HG03108 (cell line): ENCODE data around the gene CASKIN1.
A peak's percentile ranks its signal among the peaks of the same experiment; 100 is the strongest.

Experiments used
- ATAC-seq: cut with Tn5 transposase; IDR thresholded peaks from one replicate; pipeline ENCODE4 v1.9.1; 2021; ENCODE audit warnings: moderate library complexity; ENCODE audit not compliant: unreplicated experiment

Gene CASKIN1

DNA sequence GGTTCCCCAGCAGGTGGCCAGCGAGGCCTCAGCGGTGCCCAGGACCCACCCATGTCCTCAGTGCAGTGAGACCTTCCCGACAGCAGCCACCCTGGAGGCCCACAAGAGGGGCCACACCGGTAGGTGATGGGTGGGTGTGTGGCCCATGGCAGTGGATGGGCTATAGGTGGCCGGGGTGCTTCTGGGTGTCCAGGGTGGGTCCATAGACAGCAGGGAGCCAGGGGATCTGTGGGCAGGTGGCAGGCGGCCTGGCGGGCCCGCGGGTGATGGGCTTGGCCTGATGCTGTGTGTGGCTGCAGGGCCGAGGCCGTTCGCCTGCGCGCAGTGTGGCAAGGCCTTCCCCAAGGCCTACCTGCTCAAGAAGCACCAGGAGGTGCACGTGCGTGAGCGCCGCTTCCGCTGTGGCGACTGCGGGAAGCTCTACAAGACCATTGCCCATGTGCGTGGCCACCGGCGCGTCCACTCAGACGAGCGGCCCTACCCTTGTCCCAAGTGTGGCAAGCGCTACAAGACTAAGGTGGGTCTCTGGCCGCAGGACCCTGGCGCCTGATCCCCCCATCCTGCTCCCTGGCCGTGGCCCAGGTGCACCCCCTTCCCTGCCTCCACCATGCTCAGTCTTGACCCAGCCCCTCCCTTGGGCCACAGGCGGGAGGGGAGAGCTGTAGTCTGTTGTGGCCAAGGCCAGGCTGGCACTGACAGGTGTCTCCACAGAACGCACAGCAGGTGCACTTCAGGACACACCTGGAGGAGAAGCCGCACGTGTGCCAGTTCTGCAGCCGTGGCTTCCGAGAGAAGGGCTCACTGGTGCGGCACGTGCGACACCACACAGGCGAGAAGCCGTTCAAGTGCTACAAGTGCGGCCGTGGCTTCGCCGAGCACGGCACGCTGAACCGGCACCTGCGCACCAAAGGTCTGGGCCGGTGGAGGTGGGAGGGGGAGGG is 37.7 kb upstream of the CASKIN1 start:
- no peak for ATAC-seq

DNA sequence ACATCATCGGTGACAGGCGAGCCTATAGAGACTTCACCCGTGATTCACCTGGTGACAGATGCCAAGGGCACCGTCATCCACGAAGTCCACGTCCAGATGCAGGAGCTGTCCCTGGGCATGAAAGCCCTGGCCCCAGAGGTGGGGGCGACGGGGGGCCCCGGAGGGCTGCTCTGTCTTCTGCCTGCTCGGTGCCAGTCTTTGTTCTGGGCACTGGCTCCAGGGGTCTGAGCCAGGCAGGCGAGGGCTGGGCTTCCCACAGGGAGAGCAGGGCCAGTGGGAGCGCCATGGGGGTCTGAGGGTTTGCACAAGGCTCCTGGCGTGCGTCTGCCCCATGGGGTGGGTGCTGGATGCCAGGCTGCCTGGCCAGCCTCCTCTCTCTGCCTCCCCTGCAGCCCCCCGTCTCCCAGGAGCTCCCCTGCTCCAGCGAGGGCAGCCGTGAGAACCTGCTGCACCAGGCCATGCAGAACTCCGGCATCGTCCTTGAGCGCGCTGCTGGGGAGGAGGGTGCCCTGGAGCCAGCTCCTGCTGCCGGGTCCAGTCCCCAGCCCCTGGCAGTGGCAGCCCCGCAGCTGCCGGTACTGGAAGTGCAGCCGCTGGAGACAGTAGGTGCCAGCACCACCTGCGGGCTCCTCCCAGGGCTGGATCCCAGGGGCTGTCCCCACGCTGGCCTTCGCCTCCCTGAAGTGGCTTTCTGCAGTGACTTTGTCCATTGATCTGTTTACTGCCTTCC is 36.8 kb upstream of the CASKIN1 start:
- no peak for ATAC-seq

DNA sequence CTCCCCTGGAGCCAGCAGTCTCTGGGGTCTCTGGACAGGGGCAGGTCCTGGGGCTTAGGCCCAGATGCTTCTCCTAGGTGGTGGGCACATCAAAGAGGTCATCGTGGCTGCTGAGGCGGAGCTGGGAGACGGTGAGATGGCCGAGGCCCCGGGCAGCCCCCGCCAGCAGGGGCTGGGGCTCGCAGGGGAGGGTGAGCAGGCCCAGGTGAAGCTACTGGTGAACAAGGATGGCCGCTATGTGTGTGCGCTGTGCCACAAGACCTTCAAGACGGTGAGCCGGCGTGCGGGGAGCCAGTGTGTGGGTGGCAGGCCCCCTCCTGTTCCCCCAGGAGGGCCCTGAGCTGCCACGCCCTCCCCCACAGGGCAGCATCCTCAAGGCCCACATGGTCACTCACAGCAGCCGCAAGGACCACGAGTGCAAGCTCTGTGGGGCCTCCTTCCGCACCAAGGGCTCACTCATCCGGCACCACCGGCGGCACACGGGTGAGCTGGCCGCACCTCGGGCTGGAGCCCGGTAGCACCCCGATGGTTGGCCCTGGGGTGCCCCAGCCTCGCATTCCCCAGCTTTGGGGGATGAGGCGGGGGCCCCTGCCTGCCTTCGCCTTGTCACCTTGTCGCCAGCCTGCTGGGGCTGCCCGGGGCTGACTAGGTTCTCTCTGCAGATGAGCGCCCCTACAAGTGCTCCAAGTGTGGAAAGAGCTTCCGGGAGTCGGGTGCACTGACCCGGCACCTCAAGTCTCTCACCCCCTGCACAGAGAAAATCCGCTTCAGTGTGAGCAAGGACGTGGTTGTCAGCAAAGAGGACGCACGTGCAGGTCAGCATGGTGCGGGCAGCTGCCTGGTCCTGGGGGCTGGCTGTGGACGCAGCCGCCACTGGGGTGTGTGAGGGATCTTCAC is 35.9 kb upstream of the CASKIN1 start:
- no peak for ATAC-seq

DNA sequence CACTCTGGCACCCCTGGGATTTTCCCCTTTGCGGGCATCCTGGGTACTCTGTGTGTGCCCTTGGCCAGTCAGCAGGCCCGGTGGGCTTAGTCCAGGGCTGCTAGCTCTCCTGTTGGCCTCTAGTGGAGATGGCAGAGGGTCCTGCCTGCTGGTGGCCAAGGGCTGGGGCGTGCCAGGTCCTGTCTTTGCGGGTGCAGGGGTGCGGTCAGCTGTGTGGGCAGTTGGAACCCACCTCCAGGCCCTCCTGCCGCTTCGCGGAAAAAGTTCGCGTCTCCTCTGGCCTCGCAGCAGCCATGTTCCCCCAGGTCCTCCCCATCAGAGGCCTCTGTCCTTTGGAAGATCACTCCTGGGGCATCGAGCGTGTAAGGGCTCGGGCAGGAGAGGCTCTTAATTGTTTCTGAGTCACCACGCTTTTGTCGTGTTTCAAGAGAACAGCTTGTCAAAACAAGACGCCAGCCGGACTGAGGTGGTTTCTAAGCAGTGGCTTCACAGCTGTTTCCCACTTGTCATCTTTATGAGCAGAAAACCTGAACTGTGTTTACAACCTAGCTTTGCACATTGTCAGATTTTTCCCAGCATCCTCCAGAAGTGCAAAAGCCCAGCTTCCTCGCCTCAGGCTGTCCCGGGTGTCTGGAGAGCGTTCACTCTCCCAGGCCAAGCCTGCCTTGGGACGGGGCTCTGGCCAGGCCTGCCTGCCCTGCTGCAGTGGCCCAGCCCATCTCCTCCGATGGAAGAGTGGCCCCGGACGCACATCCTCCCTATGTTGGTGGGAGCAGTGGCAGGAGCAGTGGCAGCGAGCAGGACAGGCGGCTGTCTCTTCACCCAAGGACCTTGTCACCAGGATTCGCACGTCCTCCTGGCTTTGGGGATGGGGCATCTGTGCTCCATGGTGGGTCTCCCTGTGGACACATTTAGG is 34.9 kb upstream of the CASKIN1 start:
- no peak for ATAC-seq

DNA sequence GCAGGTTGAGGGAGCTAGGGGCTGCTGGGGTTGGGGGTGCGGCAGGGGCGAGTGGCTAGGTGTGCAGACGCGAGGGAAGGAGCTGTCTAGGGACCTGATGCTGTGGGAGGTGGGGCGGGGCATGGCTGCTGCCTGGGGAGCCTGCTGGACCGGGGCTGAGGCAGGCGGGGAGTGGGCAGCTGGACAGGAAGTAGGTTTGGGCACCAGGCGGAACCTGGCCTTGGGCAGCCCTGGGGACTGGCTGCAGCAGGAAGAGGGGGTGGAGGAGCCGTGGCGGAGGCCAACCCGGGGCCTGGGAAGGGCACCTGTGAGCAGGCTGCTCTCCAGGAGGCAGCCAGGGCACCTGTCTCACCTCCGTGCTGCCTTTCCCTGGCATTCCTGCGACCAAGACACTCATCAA is 34.0 kb upstream of the CASKIN1 start:
- no peak for ATAC-seq

DNA sequence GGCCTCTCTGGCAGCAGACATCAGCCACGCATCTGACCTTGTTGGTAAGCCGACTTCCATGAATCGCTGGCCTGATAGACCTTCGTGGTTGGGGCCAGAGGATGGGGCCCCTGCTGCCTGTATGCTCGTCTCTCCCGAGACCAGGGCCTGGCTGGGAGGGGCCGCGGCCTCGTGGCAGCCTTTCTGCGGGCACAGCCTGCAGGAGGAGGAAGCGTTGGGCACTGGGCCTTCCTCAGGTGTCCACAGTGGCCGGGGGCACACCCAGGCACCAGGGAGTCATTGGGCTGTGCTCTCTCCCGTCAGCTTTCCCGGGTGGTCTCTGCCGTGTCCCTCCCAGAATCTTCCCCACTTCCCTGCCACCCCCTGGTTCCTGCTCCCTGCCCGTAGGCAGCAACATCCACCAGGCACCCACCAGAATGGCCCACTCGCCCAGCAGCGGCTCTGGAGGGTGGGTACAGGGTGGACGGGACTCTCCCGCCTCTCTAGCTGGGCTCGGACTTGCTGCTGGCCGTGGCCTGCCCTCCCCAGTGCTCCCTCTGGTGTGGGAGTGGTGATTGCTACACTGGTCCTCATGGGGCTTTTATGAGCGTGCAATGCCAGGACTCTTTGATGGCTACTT is 33.3 kb upstream of the CASKIN1 start:
- no peak for ATAC-seq

DNA sequence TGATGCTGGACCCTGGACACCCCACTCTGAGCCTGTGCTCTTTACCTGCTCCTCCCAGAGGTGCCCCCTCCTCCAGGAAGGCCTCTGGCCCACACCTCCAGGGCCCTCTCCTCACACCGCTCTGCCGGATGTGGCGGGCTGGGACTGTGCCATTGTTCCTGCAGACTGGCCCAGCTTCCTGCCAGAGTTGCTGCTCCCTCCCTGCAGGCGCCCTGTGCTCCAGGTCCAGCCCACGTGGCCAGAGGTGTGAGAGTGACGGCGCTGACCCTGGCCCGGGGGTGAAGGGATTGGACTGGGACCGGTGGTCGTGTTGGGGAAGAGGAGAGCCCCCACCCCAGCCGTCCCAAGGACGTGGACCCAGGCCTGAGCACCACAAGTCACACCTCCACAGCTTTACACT is 32.7 kb upstream of the CASKIN1 start:
- no peak for ATAC-seq

DNA sequence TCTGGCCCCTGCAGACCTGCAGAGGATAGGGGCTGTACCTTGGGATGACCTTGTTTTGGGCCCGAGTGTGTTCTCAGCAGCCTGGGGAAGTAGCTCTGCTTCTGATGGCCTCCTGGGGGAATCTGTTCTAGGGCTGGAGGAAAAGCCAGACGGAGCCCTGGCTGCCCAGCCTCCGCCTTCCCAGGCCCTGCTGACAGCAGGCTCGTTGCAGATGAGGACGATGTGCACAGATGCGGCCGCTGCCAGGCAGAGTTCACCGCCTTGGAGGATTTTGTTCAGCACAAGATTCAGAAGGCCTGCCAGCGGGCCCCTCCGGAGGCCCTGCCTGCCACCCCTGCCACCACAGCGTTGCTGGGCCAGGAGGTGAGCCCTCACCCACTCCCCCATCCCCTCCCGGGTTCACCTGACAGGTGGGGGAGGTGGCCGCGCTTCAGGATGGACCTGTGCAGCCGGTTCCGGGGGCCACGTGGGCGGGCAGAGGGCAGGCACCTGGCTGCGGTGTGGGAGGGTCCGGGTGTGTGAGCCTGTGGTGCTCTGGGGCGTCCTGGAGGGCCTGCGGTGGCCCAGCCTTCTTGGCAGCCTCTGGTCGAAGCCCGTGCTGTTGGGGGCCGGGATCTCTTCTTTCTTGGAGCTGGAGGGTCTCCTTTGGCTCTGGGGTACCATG is 31.9 kb upstream of the CASKIN1 start:
- ATAC-seq, result no peak

DNA sequence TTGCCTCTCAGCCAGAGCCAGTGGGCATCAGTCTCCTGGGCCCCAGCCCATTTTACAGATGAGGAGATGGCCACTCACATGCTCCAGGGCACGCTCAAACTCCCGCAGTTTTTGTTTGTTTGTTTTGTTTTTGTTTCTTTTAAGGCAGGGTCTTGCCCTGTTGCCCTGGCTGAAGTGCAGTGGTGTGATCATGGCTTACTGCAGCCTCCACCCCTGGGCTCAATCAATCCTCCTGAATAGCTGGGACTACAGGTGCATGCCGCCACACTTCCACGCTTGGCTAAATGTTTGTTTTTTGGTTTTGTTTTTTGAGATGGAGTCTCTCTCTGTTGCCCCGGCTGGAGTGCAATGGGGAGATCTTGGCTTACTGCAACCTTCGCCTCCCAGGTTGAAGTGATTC is 30.5 kb upstream of the CASKIN1 start:
- ATAC-seq, result no peak

DNA sequence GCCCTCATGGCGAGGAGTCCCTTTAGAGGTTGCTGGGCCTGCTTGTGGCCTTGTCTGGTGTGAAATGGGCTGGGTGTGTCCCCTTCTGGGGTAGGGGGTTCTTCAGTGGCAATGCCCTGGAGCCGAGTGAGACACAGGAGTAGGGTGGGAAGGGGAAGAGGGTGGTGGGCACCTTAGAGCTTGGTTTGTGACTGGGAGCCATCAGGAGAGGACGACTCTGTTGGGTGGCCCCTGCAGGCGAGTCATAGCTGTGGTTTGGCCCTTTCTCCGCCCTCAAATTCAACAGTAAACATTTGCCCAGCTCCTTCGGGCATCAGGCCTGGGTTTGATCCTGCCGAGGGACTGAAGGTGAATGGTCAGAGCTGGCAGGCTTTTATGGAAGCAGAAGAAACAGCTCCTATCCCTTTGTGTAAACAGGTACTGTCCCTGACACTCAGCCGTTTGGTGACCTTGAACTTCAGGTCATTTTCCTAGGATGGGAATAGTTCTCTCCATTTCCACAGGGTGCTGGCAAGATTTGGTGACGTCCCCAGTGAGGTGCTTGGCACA is 29.9 kb upstream of the CASKIN1 start:
- no peak for ATAC-seq

DNA sequence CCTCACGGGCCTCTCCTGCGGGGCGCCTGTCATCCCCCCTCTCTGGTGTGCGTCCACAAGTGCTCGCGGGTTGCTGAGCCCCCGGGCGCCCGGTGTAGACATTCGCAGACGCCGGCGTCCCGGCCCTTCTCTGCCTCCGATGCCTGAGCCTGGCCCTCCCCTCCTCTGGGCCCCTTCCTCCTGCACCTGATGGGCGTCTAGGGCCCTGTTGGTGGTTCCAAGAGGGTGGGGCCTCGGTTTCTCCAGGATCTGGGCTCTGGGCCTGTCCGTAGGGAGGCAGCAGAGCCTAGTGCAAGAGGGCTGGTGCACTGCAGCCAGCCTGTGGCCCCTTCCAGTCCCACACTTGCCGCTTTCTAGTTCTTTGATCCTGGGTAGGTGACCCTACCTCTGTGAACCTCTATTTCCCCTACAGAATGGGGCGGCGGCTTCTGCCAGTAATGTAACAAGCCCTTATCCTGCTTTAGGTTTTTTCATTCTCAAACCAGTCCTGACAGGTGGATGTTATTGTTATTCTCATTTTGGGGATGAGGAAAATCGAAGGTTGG is 27.6 kb upstream of the CASKIN1 start:
- peak; percentile 10 for ATAC-seq

DNA sequence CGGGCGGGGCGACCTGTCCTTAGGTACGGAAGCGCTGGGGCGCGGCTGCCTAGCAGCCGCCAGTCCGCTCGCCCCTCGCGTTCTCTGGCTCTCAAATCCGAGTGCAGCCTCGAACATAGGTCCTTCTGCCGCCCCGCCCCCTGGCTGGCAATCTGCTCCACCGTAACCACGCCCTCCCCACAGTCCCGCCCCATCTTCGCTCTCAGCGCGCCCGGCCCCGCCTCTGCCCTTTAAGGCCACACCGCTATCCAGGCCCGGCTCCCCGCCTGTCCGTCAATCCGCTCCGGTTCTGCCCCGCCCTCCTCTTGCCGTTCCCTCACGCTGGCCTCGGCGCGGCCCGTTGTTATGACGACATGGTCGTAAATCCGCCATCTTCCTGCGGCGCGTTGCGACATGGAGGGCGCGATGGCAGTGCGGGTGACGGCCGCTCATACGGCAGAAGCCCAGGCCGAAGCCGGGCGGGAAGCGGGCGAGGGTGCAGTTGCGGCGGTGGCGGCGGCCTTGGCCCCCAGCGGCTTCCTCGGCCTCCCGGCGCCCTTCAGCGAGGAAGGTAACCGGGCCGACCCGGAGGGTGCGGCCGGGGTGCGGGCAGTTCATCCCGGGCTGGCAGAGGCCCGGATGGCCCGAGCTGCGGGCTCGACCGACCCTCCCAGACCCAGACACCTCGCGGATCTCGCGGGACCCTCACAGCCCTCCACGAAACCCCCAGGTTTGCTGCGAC is 27.0 kb upstream of the CASKIN1 start, which contains the start of gene E4F1:
E4F1 (plus strand) TSS at position 371 of the 721 bp plus-strand sequence; CDS start at position 394, 23 bp downstream.
- ATAC-seq, result peak; percentile 93

DNA sequence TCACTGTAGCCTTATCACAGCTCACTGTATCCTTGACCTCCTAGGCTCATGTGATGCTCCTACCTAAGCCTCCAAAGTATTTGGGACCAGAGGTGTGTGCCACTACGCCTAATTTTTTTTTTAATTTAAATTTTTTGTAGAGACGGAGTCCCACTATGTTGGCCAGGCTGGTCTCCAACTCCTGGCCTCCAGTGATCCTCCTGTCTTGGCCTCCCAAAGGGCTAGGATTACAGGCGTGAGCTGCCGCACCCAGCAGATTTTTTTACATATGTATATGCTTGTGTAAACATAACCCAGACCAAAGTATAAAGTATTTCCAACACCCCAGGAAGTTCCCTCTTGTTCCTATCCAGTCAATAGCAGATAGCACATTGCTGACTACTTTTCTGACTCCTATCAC is 19.9 kb upstream of the CASKIN1 start:
- ATAC-seq, result no peak

DNA sequence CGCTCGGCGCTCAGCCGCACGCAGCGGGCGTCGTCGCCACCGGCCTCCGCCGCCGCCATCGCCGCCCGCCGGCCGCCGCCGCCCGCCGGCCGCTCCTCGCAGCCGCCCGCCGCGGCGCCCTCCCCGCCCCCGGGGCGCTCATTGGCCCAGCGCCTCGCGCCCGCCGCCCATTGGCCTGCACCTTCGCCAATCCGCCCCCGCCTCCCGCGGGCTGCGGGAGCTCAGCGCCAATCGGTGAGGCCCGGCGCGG is 18.2 kb upstream of the CASKIN1 start, which contains the start of gene PGP:
PGP (minus strand) TSS at position 122 of the 250 bp plus-strand sequence; CDS start at position 59, 63 bp downstream.
- ATAC-seq, result peak; percentile 85

DNA sequence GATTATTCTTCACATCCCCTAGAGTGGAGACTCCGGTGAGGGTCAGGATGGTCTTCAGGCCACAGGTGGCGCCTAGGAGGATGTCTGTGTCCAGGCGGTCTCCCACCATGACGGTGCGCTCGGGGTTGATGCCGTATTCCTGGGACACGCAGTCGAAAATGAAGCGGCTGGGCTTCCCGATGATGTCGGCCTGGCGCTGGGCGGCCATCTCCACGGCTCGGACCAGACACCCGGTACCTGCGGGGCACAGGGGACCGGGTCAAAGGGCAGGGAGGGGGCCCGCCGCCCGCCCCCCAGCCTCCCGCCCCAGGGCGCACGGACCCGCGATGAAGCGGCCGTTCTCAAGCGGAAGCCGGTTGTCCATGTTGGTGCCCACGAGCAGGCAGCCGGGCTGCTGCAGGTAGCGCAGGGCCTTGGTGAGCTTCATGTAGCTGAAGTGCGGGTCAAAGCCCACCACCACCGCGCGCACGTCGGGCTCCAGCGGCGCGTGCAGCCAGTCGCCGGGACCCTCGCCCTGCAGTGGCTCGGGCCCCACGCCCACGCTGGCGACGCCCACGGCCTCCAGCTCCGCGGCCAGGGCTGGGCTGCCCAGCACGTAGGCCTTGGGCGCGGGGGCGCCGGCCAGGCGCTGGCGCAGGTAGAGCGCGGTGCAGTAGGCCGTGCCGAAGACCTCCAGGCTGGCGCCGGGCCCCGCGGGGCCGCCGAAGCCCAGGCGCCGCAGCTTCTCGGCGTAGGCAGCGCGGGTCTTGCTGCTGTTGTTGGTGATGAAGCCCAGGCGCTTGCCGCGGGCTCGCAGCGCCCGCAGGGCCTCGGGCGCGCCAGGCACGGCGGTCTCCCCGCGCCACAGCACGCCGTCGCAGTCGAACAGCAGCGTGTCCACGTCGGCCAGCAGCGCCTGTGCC is 17.7 kb upstream of the CASKIN1 start:
- ATAC-seq, result no peak

DNA sequence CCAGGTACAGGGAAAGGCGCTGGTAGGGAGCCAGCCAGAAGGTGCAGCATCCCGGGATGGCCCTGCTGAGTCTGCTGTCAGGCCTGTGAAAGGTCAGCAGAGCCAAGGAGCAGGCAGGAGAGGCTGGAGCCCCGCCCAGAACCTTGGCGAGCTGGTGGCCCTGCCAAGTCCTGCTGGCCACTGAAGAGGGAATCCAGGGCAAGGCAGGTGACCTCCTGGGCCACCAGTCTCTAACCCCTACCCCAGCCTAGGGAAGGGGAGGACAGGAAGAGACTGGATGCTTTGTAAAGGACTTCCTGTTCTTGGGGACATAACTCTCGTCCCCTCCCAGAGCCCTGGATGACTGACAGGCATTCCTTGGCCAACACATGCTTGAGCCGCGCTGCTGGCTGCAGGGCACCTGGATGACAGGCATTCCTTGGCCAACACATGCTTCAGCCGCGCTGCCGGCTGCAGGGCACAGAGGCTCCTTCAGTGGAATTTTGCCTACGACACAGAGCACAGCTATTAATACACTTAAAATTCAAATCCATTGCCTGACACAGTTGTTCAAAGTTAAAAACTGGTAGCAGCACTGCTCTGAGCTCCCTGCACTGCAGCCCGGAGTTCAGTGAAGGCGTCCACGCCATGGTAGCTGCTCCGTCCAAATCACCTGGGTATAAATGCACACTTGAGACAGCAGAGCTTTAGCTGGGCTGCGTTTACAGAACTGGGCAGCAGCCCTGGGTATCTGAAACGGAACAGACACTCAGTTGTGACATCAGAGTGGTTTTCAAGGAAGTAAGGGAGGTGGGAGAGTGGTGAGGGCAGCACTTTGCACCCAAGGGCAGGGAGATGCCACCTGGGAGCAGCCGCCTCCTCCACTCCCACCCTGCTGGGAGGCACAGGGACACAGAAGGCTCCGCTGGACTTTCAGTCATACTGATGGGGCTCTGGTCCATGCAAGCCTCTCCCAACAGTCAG is 16.2 kb upstream of the CASKIN1 start:
- no peak for ATAC-seq
